ENCODE data around the gene EPHA8. TPM values are rescaled to one million over a fixed set of nuclear protein-coding genes. Genes with fewer than 3 reads are reported as not detected.

EPHA8 gene
- total and polyA plus RNA-seq, 2 of the 4 experiments (the other 2 are of a cell fraction) = not detected

GRCh38 chr1:22563671-22564602, 648 bp downstream of the EPHA8 start (continued):
- TF ChIP-seq CEBPB (IDR thresholded peaks at IDR 0.05; ENCODE audit: low read depth, low read length) = no peak

DNA sequence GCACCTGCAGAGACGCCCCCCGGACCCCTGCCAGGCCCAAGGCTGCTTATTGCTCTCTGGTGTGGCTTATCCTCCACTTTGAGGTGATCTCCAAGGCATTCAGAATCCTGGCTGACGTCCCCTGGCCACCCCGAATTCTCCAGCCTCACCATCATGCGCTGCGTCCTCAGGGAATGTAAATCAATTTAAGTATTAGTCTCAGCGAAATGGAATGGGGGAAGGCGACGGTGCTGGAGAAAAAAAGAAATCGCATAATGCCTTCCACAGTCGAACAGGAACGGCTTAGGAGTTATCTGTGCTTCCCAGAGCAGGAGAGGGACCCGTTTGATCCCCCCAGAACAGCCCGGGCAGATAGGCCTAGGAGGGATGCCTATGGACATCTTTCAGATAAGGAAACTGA, 2.9 kb downstream of the EPHA8 start:
- dilution Hi-C loops (cut with HindIII; ENCODE audit: low sequenced_read_pairs, unreplicated experiment) = no loop called here
- no CpG with 5 or more reads among the region's 14 CpGs for WGBS, 2 experiments (ENCODE audit: extremely low coverage in 2 of 2, insufficient read length in 1 of 2)
- no peaks in the 10 kb centered on the region for H3K79me1 ChIP-seq (ENCODE audit: low read depth in 1 of 2, low read length in 2 of 2)
- no peak overlapping the region for H3K14ac ChIP-seq (replicated peaks; ENCODE audit: low read depth, low read length)
- ChIA-PET POLR2A (ENCODE audit: unreplicated experiment) (no interaction called here), CTCF (no interaction called here)
- ATAC-seq (ENCODE audit: low read depth) = no peak
- no peak overlapping the region for H2BK120ac ChIP-seq (ENCODE audit: low read depth, low read length)
- H3K27ac ChIP-seq (ENCODE audit: insufficient read depth, low read length) = no peak overlapping the region
- no peaks in the 10 kb centered on the region; the same call in 1 of the 2 replicates for H3K9me1 ChIP-seq (ENCODE audit: insufficient read depth, low read length)
- BruUV-seq (replicated peaks) = no TSS peak
- H2BK5ac ChIP-seq (ENCODE audit: low read depth, low read length, poor library complexity, severe bottlenecking) = no peak overlapping the region
- H3K4me3 ChIP-seq (ENCODE audit: insufficient read depth, low read depth, low read length) = no peak overlapping the region
- no peak overlapping the region for H2BK15ac ChIP-seq (ENCODE audit: low read depth, low read length)
- H3K4me1 ChIP-seq (ENCODE audit: control insufficient read depth, insufficient read depth, low read length) = no peaks in the 10 kb centered on the region
- H4K20me1 ChIP-seq (ENCODE audit: insufficient read depth, low read length) = no peaks in the 10 kb centered on the region
- H4K91ac ChIP-seq (ENCODE audit: insufficient read depth, low read depth, low read length) = no peak overlapping the region
- H3K18ac ChIP-seq (ENCODE audit: low read depth, low read length) = no peak overlapping the region
- no peak overlapping the region for H3K4ac ChIP-seq (ENCODE audit: low read depth, low read length)
- no peak overlapping the region for H3K4me2 ChIP-seq (ENCODE audit: low read depth, low read length)
- no peak for DNase-seq
- TF ChIP-seq ELK1 (IDR thresholded peaks at IDR 0.05; ENCODE audit: borderline replicate concordance, low read depth, low read length) = no peak
- TF ChIP-seq, protein P1, sequence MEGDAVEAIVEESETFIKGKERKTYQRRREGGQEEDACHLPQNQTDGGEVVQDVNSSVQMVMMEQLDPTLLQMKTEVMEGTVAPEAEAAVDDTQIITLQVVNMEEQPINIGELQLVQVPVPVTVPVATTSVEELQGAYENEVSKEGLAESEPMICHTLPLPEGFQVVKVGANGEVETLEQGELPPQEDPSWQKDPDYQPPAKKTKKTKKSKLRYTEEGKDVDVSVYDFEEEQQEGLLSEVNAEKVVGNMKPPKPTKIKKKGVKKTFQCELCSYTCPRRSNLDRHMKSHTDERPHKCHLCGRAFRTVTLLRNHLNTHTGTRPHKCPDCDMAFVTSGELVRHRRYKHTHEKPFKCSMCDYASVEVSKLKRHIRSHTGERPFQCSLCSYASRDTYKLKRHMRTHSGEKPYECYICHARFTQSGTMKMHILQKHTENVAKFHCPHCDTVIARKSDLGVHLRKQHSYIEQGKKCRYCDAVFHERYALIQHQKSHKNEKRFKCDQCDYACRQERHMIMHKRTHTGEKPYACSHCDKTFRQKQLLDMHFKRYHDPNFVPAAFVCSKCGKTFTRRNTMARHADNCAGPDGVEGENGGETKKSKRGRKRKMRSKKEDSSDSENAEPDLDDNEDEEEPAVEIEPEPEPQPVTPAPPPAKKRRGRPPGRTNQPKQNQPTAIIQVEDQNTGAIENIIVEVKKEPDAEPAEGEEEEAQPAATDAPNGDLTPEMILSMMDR (conservative IDR thresholded peaks at IDR 0.05; ENCODE audit: low read depth, low read length) = no peak
- peaks cover 79% of the 10 kb centered on the region for H3K27me3 ChIP-seq (ENCODE audit: control insufficient read depth, insufficient read depth, low read length)
- in situ Hi-C loops (cut with MboI; ENCODE audit: low sequenced_read_pairs) = no loop called here
- intact Hi-C loops (cut with micrococcal nuclease) = no loop called here
- no peaks in the 10 kb centered on the region for H3K36me3 ChIP-seq (ENCODE audit: control insufficient read depth, insufficient read depth, low read length)
- no peak overlapping the region for H3K56ac ChIP-seq (ENCODE audit: extremely low read depth, insufficient read depth, low read length)
- no peak overlapping the region for H4K5ac ChIP-seq (ENCODE audit: low read depth, low read length)
- no peak overlapping the region for H2AK5ac ChIP-seq (ENCODE audit: low read depth, low read length)
- no peak overlapping the region for H4K8ac ChIP-seq (ENCODE audit: low read depth in 2 of 2, low read length in 2 of 2)
- H2AFZ ChIP-seq (replicated peaks; ENCODE audit: low read length, poor library complexity) = no peak overlapping the region
- no peak overlapping the region for H2AK9ac ChIP-seq (replicated peaks; ENCODE audit: low read depth, low read length, poor library complexity)
- no peaks in the 10 kb centered on the region for H3K9me3 ChIP-seq (ENCODE audit: control insufficient read depth, insufficient read depth, low read length)
- no peak overlapping the region for H2BK20ac ChIP-seq (ENCODE audit: low read depth, low read length)
- H3K9ac ChIP-seq (ENCODE audit: low read depth, low read length) = no peak overlapping the region
- no peak overlapping the region for H3K23ac ChIP-seq (ENCODE audit: low read depth, low read length)
